Activated gamma-delta T cell treated with anti-CD3 and anti-CD28 coated beads, Interleukin-2, amount 50 U/mL, for 16 hours (primary cell): ENCODE data around the gene TIGAR.

Source experiments
- DNase-seq: peaks from one replicate; pipeline ENCODE4 v3.0.0-alpha.2; 2020; ENCODE audit warnings: low read depth

The TIGAR gene

DNA sequence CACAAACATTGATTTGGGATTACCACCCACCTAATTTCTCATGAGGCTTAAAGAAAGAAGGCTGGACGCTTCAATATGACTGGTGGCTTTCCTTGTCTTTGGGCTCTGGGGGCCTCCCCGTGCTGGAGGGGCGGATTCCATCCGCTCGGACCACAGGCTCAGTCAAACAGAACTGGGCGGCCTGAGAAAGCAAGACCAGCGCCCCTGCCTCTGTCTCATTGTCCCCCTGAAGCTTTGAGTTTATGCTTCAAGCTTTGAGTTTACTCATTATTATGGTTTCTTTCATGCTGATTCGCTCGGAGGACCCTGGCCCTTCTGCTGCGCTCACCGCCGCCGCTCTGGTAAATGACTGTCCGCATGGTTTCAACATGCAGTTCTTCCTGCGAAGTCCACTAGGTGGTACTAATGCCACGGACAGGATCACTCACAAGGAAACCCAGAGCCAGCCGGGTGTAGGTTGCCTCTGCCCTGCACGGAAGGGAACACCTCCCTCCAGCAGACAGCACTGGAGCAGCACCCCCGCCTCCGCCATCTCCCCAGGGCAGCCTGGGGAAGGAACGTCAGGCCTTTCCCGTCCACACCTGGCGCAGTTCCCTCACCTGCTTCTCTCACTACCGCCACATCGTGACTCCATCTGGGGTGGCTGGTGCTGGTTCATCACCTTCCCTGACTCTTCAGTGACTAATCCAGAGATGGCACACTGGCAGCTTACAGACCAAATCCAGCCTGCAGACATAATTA, 13.2 kb upstream of the TIGAR start:
- no peak for DNase-seq

DNA sequence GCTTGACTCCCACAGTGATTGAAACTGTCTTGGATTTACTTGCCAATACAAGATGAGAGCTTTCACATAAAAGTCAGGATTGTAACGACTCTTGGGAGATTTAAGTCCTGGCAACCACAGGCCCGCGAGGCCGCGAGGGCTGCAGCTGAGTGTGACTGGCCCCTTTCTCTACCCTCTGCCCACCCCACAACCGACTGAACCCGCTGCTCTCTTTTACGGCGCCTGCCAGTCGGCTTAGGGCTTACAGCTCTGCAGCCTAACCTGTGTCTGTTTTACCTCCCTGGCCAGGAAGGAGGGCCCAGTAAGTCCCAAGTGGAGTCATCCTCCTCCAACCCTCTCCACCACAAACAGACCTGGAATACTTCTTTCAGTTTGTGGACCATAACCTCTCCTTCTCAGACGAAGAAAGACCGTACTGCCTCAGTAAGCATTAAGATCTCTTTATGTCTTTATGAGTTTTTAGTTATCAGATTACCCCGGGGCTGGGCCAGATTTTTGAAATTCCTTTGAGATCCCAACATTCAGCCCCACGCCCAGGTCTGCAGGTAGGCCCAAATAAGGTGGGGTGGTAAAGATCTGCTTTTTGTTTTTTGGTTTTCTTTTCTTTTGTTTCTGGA, 12.6 kb upstream of the TIGAR start:
- no peak for DNase-seq

DNA sequence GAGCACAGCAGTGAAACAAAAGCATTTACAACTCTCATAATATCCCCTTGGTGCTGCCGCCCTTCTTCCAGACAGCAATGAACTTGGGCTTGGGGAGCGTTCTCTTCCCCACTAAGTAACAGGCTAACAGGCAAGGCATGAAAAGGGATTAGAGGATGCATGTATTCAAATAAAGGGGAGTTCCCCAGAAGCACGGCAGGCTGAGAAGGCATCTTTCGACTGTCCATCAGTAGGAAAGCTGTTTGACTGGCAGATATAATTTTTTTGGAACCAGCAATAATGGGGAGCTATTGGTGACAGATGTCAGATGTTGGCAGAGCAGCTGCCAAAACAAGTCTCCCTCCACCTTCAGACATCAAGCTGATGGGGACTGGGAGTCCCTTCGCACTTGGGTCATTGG, 9.2 kb upstream of the TIGAR start:
- DNase-seq: no peak

DNA sequence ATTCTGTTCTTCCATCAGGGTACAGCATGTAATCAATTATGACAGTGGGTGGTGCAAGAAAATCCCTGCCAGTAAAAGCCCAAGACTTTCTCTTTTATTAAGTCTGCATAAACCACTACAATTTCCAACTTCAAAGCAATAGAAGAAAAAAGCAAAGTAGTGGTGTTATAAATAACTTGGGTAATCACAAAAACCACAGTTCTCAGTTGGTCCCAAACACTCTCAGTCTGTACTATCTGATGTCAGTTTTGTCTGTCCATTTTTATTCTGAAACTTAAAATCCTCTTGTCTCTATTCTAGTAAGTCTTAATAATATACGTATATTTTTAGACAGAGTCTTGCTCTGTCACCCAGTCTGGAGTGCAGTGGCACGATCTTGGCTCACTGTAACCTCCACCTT, 8.8 kb upstream of the TIGAR start:
- DNase-seq: no peak

DNA sequence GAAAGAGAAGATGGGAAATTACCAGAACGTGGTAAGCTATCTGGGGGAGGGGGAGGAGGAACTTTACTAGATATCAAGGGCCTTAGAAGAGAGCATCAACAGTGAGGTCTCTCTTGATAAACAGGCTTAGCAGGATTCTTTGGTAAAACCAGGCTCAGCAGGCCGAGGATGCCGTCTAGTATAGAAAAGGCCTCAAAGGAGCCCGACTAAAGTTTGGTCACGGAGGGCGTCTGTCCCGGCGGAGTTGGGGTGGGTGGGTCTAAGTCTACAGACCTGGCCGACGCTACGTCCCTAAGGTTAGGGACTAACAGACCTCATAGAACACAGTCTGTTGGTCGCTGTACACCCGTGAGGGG, 538 bp upstream of the TIGAR start:
- DNase-seq: no peak

DNA sequence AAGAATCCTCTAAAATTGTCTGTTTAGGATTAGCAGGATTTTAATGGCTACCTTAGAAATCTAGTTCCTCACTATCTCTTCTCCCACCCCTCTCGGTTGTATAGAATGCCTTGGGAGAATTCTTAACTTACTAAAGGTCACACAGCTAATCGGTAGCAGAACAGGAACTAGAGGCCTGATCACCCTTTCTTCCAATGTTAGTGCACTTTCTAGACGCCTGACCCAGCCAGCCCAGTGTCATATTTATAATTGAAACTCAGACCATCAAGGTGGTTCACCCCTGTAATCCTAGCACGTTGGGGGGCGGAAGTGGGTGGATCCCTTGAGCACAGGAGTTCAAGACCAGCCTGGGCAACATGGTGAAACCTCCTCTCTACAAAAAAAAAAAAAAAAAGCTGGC, 1.7 kb downstream of the TIGAR start:
- no peak for DNase-seq

DNA sequence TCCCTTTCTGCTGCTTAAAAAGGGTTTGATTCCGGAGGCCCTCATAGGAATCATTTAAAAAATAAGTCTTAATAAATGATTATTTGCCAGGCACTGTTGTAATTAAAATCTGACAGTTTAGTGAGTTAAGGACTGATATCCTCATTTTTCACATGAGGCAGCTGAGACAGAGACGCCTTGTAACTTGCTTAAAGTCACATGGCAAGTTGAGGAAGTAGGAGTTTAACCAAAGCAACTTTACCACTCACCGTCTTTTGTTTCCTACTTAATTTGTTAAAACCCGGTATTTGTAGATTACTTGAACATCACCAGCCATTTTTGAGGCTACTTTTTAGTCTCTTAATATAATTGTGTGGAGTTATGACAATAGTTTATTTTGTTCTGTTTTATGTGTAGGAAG, 2.4 kb downstream of the TIGAR start:
- DNase-seq: no peak

DNA sequence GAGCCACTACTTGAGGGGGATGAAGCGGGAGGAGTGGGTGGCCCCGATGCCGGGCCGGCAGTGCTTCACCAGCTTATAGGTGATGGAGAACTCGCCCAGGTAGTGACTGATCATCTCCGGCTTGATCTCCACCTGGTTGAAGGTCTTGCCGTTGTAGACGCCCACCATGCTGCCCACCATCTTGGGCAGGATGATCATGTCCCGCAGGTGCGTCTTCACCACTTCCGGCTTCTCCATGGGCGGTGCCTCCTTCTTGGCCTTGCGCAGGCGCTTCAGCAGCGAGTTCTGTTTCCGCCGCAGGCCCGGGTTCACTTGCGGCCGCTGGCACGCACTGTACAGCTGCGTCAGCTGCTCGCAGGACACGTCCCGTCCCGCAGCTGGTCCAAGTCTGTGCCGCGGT, 3.4 kb downstream of the TIGAR start:
- DNase-seq: no peak

DNA sequence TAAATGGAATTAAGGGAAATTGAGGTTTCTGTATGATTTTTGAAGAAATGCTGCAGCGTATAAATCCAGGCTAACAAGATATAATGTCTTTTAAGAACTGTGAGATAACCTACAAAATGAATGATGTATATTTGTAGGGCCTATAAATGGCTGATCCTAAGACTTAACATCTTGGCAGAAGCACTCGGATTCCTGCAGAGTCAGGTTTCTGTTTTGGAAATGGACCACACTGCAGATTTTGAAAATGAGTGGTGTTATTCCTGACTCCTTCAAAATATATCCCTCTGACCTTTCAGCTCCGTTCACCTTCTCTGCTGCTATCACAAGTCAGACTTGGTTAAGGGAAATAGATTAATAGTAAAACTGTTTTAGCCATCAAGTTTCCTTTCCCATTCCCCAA, 5.0 kb downstream of the TIGAR start:
- no peak for DNase-seq

DNA sequence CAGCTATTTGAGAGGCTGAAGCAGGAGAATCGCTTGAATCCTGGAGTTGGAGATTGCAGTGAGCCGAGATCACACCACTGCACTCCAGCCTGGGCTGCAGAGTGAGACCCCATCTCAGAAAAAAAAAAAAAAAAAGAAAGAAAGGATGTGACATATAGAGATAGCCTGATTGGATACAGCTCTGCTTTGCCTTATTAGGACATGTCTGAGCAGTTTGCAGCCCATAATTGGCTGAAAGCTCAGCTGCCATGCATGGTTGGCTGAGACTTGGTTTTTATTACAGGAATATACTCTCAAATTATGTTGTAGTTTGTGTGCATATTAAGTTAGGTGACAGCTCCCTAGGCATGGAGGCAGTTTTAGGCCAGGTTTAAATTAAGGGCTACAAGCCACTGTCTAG, 6.3 kb downstream of the TIGAR start:
- no peak for DNase-seq

DNA sequence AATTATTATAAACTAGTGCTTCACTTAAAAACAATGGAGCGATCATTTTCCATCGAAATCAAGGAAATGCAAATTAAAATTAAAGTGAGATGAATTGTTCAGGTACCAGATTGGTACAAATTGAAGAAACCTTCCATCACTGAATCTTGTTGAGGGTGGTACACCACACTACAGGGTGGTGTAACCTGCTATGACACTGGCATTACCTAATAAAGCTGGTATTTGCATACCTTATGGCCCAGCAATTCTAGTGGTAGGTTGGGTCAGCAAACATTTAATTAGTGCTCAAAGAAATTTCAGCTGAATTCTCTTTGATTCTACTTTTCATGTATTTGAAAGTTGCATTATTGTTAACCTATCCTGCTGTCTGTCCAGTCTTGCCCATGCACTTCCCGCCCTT, 9.2 kb downstream of the TIGAR start:
- no peak for DNase-seq

DNA sequence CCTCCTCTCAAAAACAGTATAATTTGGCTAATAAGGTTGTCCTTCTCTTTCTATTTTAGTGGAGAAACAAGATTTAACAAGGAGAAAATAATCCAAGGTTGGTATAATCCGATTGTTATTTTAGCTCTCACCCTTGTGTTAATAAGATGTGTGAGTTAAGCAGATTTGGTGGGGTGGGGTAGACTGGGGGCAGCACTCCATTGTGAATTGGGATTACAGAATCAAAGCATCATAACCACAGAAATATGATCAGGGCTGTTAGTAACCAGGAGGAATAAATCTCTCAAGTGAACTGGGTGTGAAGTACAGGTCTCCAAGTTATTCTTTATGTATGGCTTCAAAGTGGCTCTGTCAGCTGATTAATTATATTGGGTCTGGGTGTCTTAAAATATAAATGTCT, 10.2 kb downstream of the TIGAR start:
- DNase-seq: no peak

DNA sequence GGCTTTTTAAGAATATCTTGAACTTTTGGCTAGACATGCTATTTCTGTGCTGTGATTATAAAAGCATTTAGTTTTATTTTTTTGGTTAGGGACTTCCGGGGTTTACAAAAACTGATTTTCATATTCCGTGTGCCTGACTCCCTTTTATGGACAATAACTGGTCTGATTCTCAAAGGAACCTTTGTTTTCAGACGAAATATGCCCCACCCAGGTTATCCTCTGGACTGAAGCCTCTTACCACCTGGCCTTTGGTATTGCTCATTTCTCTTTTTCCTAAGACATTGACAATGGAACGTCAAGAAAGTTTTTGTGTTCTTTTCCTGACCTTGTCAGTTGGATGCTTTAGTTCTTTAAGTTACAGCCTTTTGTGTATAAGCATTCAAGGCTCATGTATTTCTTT, 10.8 kb downstream of the TIGAR start:
- DNase-seq: no peak

DNA sequence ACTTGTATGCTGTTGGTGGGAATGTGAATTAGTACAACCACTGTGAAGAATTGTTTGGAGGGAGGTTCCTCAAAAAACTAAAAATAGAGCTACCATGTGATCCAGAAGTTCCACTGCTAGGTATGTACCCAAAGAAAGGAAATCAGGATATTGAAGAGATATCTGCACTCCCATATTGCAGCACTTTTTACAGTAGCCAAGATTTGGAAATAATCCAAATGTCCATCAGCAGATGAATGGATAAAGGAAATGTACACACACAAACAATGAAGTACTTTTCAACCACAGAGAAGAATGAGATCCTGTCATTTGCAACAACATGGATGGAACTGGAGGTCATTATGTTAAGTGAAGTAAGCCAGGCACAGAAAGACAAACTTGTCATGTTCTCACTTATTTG, 25.9 kb downstream of the TIGAR start:
- no peak for DNase-seq

DNA sequence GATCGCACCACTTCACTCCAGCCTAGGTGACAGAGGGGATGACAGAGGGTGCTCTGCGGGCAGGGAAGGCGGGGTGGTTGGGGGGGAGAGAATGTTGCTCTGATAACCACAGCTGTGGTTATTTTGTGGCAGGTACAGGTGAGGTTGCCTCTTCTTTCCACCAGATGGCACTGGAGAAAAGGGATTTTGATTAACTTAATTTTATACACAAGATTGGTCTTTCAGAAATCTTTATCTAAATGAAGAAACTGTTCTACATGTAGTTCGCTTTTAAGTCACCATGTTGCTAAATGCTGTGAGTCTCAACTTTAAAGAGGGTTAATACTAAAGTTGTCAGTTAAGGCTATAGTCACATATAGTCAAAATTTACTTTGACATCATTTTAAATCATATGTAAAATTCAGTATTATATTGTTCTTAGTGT, 32.8 kb downstream of the TIGAR start:
- DNase-seq: peak; percentile 38

DNA sequence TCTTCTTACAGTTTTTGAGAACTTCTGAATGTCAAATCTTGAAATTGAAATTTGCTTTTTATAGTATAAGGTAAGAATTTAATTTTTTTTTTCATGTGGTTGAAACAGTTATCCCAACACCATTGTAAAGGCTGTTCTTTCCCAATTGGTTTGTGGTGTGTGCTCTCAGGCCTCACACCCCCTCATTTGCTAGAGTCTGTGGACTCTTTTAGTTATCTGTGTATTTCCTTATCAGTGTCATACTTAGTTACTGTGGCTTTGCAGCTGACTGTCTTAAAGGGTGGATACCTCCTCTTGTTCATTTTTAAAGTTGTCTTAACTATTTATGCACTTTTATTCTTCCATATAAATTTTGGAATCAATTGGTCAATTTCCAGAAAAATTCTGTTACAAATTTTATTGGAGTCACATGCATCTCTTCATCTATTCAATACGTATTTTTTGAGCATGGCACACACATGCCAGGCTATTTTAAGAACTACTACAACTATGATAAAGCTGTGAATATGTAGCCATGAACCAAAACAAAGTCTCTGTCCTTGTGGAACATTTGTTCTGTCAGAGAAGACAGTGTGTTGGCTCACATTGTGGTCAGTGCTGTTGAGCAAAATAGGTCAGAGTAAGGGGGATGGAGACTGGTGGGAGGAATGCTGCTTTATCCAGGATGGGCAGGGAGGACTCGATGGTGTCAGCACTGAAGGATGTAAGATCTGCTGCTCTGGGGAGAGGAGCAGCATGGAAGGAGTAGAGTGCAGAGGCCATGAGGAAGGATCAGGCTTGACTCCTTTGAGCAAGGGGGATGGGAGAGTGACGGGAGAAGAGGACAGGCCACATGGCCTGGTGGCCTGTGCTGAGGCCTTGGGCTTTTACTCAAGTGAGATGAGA, 34.4 kb downstream of the TIGAR start:
- no peak for DNase-seq

DNA sequence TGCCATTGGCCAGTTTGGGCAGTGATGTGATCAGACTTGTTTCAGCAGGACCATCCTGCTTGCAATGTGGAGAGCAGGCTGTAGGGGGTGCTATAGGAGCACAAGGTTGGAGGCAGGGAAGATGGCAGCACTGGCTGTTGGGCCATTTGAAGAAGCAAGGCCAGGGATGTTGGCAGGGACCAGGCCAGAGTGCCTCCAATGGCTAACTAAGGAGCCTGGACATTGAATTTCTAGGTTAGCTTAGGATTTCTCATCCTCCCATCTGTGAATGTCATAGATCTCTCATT, 35.0 kb downstream of the TIGAR start:
- peak; percentile 25 for DNase-seq

DNA sequence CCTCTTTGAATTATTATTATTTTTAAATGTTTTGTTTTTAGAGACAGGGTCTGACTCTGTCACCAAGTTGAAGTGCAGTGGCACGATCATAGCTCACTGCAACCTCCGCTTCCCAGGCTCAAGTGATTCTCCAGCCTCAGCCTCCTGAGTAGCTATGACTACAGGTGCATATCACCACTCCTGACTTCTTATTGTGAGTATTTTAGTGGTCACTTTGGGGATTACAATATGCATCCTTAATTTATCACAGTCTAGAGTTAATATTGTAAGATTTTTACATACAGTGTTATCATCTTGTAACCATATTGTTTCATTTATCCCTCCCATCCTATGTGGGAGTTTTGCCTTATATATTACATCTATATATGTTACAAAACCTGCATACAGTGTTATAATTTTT, 45.1 kb downstream of the TIGAR start:
- no peak for DNase-seq

DNA sequence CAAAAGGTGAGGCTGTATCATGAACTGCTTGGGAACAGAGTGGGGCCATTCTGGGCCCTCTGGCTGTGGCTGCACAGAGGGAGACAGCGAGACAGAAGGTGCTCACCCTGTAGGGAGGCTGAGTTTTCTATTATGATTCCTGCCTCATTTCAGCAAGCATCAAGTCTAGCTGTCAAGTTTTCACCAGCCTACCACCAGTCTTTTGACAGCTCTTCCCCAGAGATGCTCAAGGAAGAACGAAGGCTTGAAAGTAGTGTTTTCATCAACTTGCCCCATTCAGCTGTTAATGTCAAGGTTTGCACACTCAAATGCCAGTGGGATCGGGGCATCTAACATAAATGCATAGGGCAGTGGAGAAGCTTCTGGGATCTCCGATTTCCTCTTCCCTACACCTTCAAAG, 48.5 kb downstream of the TIGAR start:
- DNase-seq: no peak

DNA sequence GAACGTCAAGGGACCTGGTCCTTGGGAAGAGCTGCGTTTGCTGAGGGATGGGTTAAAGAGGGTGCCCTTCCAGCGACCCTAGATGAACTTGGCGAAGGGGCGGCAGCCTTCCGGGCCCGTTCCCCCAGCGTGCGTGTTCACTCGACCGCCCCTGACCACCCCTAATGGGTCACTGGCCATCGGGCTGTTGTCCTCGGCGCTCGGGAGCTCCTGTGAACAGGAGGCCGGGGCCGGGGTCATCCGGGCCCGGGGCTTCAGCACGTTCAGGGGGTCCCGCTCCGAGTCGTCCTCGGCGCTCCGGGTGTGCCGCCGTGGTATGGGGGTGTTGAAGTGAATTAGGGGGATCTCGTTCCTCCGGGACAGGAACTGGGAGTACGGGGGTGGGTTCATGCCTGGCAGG, 49.3 kb downstream of the TIGAR start:
- no peak for DNase-seq

DNA sequence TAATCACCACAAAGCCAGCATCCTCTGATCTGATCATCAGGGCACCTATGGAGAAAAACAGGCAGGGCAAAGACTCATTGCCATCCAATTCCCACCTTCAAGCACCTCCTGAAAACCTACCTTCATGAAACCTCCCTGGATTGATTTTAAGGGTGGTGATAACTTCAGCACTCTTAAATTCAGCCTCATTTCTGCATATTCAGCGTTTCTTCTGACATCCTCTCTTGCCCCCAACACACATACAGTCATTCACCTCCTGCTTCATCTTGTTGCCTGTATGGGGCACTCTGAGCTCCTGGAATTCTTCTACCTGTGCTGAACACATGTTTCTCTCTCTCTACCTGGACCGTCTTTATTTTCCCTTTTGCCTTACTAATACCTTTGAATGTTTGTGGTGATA, 51.6 kb downstream of the TIGAR start:
- no peak for DNase-seq

DNA sequence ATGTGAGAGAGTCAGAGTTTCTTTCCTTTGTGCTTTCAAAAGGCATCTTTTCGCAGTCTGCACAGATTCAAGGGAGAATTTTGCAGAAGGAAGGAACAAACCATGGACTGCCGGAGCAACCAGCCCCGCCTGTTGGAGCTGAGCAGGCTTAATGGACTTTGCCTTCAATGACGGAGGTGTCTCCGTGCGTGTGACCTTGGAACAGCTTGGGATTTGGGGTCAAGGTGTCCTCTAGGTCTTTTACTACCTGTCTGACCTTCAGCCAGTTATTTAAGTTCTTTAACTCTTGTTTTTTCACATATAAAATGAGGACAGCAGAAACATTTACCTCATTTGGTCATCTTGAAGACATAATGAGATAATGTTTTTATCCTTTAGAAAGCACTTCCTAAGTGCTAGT, 54.4 kb downstream of the TIGAR start:
- DNase-seq: no peak

DNA sequence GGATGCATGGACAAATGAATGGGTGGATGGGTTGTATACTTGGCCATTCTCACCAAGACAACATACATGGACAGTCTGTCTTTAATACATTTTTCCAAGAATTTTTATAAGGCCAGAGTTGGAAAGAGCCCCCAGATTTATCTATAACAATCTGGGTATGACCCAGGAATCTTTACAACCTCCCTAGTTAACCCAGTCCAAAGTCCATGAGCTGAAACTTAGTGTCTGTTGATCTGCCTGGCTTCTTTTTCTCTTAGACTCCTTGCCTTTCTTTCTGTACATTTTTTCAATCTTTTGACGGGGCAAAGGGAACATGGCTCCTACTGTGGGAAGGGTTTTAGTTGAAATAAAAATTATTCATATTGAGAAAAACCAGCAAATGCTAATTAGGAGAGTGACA, 57.8 kb downstream of the TIGAR start:
- DNase-seq: no peak

DNA sequence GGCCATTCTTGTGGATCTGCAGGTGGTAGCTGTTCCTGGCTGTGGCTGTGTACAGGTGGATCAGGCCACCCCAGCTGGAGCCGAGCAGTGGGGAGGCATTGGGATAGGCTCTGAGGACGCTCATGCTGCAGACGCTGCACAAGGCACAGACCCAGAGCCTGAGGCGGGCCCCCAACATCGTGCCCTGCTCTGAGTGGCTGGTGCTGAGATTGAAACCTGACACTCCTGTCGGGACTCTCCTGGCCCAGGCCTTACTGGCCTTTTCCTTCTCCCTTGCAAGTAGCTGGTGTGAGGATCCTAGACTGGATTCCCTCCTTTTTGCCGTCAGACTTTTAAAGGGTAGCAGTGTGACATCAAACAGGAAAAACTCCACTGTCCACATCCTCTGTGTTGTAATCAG, 58.4 kb downstream of the TIGAR start, which contains the start of gene FGF23:
TSS of gene FGF23 (minus strand) at position 308 of the 400 bp plus-strand sequence. CDS start at position 178, 130 bp downstream.
- DNase-seq: no peak
